ENCODE results near the gene HOXB3.
"Not testable (repeated sequence)": the region's sequence is repeated elsewhere in the genome, so short reads cannot be mapped to it uniquely, and the experiment has no call there.

Gene HOXB3

DNA sequence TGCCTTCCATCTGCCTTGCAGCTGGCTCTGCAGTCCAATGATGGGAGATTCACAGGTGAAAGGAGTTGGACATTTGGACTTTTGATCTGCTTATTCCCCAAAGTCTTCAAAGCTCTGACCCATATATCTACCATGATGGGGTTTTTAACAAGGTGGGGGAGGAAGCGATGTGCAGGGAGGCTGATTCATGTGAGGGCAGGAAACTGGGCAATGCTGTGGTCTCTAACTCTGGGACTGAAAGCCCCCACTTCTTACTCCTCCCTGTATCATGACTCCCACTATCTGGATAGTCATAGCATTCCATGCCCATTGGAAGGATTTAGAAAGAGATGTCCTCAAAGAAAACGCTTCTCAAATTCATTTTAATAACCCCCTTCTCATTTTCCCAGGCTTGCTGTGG is 75.6 kb downstream of the HOXB3 start:
- no peak for DNase-seq

GRCh38 chr17:48513666-48514455 is 76.2 kb downstream of the HOXB3 start:
- no peak for DNase-seq

- no peak for DNase-seq
Measured at GRCh38 chr17:48513097-48513496, 76.9 kb downstream of the HOXB3 start.

DNA sequence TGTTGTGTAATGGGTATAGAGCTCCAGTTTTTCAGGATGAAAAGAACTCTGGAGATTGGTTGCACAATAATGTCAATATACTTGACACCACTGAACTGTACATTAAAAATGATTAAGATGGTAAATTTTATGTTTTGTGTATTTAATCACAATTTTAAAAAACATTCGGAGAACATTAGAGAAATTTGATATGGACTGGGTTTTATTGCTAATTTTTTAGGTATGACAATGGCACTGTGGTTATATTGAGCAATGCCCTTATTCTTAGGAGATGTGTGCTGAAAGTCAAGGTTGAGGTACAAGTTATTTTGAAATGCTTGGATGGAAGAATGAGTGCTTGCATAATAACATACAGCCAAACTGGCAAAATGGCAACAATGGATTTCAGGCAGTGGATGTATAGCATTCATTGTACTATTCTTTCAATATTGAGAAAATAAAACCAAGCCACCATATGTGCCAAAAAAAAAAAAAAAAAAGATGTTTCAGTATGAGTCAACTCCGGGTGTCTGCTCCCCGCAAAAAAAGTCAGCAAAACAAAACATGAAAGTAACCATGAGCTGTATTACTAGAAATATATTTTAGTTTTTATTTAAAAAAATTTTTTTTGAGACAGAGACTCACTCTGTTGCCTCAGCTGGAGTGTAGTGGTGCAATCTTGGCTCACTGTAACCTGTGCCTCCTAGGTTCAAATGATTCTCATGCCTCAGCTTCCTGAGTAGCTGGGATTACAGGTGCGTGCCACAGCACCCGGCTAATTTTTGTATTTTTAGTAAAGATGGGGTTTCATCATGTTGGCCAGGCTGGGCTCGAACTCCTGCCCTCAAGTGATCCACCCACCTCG is 79.1 kb downstream of the HOXB3 start:
- no peak for DNase-seq

DNA sequence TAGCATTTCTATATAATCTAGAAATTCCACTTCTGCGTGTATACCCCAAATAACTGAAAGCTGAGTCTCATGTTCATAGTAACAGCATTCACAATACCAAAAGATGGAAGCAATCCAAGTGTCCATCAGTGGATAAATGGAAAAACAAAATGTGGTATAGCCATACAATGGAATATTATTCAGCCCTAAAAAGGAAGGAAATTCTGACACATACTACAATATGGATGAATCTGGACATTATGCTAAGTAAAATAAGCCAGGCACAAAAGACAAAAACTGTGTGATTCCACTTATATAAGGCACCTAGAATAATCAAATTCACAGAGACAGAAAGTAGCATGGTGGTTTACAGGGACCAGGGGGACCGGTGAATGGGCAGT is 79.7 kb downstream of the HOXB3 start:
- DNase-seq = no peak

DNA sequence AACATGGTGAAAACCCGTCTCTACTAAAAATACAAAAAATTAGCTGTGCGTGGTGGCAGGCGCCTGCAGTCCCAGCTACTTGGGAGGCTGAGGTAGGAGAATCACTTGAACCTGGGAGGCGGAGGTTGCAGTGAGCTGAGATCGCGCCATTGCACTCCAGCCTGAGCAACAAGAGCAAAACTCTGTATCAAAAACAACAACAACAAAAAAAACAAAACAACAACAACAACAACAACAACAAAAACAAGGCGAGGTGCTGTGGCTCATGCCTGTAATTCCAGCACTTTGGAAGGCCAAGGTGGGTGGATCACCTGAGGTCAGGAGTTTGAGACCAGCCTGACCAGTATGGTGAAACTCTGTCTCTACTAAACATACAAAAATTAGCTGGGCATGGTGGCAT is 80.3 kb downstream of the HOXB3 start:
- not testable (repeated sequence) for DNase-seq

GRCh38 chr17:48506246-48506645 is 83.8 kb downstream of the HOXB3 start:
- no peak for DNase-seq

- peak; percentile 72 for DNase-seq
Measured at GRCh38 chr17:48505788-48506187, 84.3 kb downstream of the HOXB3 start.

DNA sequence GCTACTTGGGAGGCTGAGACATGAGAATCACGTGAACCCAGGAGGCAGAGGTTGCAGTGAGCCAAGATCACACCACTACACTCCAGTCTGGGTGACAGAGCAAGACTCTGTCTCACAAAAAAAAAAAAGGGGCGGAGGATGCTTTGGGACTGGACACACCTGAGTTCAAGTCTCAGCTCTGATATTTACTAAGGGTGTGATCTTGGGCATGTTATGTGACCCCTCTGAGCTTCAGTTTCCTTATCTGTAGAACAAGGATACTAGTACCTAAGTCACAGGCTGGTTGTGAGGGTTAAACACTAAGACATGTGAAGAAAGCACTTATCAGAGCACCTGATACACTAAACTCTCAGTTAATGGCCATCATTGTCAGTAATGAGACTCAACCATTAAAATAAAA is 85.1 kb downstream of the HOXB3 start:
- no peak for DNase-seq

DNA sequence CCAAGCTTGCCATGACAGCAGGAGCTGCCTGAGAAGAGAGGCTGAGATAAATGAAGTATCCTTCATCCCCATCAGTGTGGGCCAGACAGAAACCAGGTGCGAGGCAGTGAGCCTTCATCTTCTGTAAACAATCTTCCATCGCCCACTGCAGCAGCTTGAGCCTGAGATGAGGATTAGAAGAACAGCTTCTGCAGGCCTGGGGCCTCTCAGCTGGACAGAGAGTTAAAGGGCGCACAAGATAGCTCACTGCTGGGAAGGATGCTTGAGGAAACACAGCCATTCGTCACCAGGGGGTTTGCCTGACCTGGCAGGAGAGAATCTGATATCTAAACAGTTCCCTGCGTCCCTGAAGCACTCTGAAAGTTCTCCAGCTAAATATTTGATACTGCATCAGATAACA is 86.3 kb downstream of the HOXB3 start:
- DNase-seq = peak; percentile 24

DNA sequence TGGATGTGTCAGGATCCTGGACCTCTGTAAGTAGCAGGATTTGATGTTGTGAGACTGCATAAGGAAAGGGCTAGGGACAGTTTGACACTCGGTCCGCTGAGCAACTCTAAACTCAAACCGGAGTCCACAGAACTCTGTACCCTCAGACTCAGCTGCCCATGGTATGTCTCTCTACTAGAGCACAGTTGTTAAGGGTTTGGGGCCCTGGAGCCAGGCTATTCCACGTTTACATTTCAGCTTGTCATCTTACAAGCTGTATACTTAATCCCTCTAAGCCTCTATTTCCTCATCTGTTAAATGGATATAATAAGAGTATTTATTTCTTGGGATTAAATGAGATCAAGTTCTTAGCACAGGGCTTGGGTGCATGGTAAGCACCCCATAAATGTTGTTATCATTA is 87.1 kb downstream of the HOXB3 start:
- no peak for DNase-seq

DNA sequence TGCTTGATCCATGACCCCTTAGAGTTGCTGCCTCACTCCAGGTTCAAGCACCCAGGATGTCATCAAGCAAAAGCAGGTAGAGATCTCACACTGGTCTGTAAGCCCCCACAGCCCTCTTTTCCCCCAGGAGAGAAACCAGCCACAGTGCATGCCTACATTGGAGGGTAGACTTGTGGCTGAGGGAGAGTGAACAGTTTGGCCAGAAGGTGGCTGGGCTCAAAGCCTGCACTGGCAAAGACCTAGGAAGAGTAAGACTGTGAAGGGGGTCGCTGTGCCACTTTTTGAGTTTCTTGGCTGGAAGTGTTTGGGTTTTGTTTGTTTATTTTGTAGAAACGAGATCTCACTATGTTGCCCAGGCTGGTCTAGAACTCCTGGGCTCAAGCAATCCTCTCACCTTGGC is 87.7 kb downstream of the HOXB3 start:
- no peak for DNase-seq

DNA sequence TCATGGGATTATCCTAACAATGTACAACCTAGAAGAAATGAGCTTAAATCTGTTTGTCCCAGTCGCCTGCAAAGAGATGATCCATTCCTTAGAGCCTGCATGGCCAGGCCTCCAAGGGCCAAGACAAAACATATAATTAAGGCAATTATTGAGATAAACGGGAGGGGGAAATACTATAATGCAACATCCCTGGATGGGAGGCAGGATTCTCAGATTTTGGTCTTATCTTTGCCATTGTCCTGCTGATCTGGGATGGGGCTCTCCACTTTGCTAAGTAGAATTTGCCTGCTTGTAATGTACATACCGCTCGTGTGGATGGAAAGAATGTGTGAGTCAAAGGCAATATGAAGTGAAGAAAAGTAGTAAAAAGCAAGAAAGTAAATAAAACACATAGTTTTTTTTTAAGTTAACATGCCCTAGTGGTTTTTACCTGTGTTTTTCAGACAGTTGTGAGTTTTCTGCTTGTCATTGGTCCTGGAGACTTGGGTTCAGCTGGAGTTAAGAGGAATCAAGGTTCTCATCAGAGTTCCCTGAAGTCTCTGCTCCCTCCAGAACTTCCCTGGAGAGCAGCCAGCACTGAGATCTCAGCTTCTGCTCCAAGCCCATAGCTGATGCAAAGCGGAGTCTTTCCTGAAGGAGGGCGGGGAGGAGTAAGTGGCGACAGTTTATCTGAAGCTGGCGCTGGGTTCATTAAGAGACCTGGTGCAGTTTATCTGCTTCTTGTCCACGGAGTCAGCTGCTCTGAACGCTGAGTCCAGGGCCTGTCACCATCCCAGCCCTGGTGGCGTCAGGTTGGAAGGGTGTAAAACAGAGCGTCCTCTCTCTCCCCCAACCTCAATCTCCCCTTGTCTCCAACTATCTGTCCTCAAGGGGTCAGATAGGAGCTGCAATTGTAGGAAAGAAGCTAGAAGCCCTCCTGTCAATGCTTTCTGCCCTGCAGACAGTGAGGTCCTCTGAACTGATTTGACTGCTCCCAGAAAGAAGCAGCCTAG is 89.3 kb downstream of the HOXB3 start:
- DNase-seq = no peak

DNA sequence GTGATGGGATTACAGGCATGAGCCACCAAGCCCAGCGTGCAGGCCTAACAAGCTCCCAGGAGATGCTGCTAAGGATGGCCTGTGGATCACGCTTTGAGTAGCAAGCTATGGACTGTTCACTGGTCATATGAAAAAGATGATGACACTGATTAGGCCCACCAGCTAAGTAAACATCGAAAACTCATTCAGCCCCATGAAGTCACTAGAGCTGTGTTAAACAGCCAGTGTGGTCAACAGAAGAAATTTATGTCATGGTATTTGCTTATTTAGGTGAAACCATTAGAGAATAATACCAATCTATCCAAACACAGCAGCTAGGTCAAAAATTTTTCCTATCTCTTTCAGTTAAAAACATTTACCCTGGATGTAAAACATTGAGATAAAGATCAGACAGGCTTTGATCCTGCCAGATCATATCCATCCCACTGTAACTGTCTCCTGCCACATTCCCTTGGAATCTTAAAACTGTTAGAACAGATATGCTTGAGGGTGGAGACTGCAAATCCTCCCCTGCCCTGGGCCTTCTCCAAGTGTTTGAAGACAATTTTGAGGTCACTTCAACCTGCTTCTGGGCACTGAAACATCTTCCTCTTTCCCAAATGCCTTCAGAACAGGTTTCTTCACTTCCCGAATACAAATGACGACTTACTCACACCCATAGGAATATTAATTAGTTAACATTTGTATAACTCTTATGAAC is 90.2 kb downstream of the HOXB3 start:
- DNase-seq = no peak

- DNase-seq = no peak
Measured at GRCh38 chr17:48499248-48499647, 90.8 kb downstream of the HOXB3 start.

Measured in NCI-H2107 (cell line).